HepG2 (cell line): Measurements from ENCODE around the gene MAPK14. TPM values are rescaled to one million over a fixed set of nuclear protein-coding genes. Genes with fewer than 3 reads are reported as not detected.

Source experiments
- ARID2 ChIP-seq: sonication (generic); formaldehyde crosslinking; IDR thresholded peaks from 2 replicates; pipeline ENCODE4 v1.8.1; 2022; ENCODE audit warnings: mild to moderate bottlenecking, missing genetic modification reagents, borderline replicate concordance
- HNF4G ChIP-seq, 2 experiments: sonication (generic) in 1 of 2; formaldehyde crosslinking in 1 of 2; IDR thresholded peaks; 2 replicates each; pipeline versions ENCODE4 v1.4.0 to v1.6.1; 2011 to 2020; ENCODE audit warnings: borderline replicate concordance in 2 of 2, low read depth in 2 of 2, mild to moderate bottlenecking in 2 of 2, low read length in 1 of 2, missing genetic modification reagents in 1 of 2, moderate library complexity in 1 of 2
- NR1H2 ChIP-seq: sonication (generic); formaldehyde crosslinking; IDR thresholded peaks from 2 replicates; pipeline ENCODE4 v1.8.1; 2022; ENCODE audit warnings: low read depth, missing genetic modification reagents, borderline replicate concordance
- TBX2 ChIP-seq: sonication (generic); formaldehyde crosslinking; IDR thresholded peaks from 2 replicates; pipeline ENCODE4 v1.5.0; 2020; ENCODE audit warnings: missing genetic modification reagents, mild to moderate bottlenecking, borderline replicate concordance
- ZMYM3 ChIP-seq: sonication (generic); formaldehyde crosslinking; IDR thresholded peaks from 2 replicates; pipeline ENCODE4 v1.5.1; 2020; ENCODE audit warnings: mild to moderate bottlenecking, missing genetic modification reagents
- ZNF124 ChIP-seq: sonication (generic); formaldehyde crosslinking; IDR thresholded peaks from 2 replicates; pipeline ENCODE4 v1.4.0; 2020; ENCODE audit warnings: missing genetic modification reagents
- ZSCAN9 ChIP-seq: IDR thresholded peaks from 2 replicates; pipeline ENCODE4 v1.6.1; 2016; ENCODE audit warnings: borderline replicate concordance
- polyA plus RNA-seq, 8 experiments: library from polyadenylated mRNA; depleted of rRNA in 3 of 8; stranded (reverse) in 7 of 8; unstranded in 1 of 8; fragments of >200 nt; fragmentation: Illumina TruSeq in 4 of 8; extraction: Trizol in 4 of 8; gene quantifications; 2 replicates each; pipeline versions ENCODE4 v1.2.1 to v1.2.3, GENCODE V29; 2011 to 2016; ENCODE audit warnings: low read depth in 4 of 8, missing spikeins in 1 of 8, mixed read lengths in 1 of 8; ENCODE audit not compliant: insufficient read depth in 1 of 8
- total RNA-seq, 5 experiments: library from RNA; depleted of rRNA; stranded (reverse); fragments of >200 nt; fragmentation: Illumina TruSeq; extraction: Trizol; gene quantifications; 2 replicates each; pipeline ENCODE4 v1.2.3, GENCODE V29; 2016; ENCODE audit warnings: low read depth in 1 of 5
- TF ChIP-seq, protein P1 (sequence below): IDR thresholded peaks from 2 replicates; pipeline ENCODE4 v1.6.1; 2018; ENCODE audit warnings: missing genetic modification reagents, mild to moderate bottlenecking, missing compliant biosample characterization
- TF ChIP-seq, protein P2 (sequence below): sonication (generic); formaldehyde crosslinking; IDR thresholded peaks from 2 replicates; pipeline ENCODE4 v1.5.1; 2020; ENCODE audit warnings: mild to moderate bottlenecking, missing genetic modification reagents, moderate library complexity
- TF ChIP-seq, protein P3 (sequence below): sonication (generic); formaldehyde crosslinking; IDR thresholded peaks from 2 replicates; pipeline ENCODE4 v1.4.0; 2020; ENCODE audit warnings: missing genetic modification reagents, borderline replicate concordance
- TF ChIP-seq, protein P4 (sequence below): sonication (generic); formaldehyde crosslinking; IDR thresholded peaks from 2 replicates; pipeline ENCODE4 v1.4.0; 2020; ENCODE audit warnings: missing genetic modification reagents, borderline replicate concordance
- TF ChIP-seq, protein P5 (sequence below): sonication (generic); formaldehyde crosslinking; IDR thresholded peaks from 2 replicates; pipeline ENCODE4 v1.4.0; 2020; ENCODE audit warnings: missing genetic modification reagents, borderline replicate concordance

MAPK14 gene
- total and polyA plus RNA-seq, 2 of the 13 experiments (the other 11 are each of a cell fraction or from before 2014, with no cell fraction given), result 66.3 to 67.3 TPM

DNA sequence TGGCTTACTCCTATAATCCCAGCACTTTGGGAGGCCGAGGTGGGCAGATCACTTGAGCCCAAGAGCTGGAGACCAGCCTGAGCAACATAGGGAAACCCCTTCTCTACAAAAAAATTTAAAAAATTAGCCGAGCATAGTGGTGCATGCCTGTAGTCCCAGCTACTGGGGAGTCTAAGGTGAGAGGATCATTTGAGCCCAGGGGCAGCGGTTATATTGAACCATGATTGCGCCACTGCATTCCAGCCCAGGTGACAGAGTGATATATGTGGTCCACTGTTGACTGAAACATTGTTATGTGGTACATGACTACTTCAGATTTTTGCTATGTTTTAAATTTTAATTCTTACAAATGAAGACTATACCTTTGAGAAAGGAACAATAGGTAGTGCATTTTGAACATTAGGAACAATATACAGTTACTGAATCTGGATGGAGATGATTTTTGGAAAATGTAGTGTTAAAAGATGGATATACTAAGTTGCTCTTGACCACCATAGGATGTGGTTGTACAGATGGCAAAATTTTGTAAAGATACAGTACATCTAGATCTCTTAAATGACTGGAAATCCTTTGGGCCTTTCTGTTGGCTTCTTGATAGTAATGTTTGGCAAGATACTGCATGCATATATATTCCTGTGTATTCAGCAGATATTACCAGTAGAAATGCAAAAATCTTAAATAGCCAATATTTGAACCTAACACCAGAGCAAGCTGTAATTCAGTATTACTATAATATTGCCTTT, 35.9 kb downstream of the MAPK14 start (continued):
- TF ChIP-seq, protein P1, sequence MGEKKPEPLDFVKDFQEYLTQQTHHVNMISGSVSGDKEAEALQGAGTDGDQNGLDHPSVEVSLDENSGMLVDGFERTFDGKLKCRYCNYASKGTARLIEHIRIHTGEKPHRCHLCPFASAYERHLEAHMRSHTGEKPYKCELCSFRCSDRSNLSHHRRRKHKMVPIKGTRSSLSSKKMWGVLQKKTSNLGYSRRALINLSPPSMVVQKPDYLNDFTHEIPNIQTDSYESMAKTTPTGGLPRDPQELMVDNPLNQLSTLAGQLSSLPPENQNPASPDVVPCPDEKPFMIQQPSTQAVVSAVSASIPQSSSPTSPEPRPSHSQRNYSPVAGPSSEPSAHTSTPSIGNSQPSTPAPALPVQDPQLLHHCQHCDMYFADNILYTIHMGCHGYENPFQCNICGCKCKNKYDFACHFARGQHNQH (CRISPR knock-in tag), result peak; percentile 69; the same call in 1 of the 2 replicates
- TF ChIP-seq ARID2 (CRISPR knock-in tag) (no peak), TBX2 (CRISPR knock-in tag) (peak; percentile 77; the same call in 1 of the 2 replicates), ZSCAN9 (CRISPR knock-in tag) (peak; percentile 72; the same call in 1 of the 2 replicates), HNF4G (IDR thresholded peaks at IDR 0.05; ENCODE audit: borderline replicate concordance, low read depth, low read length) (peak; percentile 83), HNF4G (CRISPR knock-in tag; IDR thresholded peaks at IDR 0.05; ENCODE audit: borderline replicate concordance, low read depth) (peak; percentile 42; the same call in 1 of the 2 replicates), ZNF124 (peak; percentile 87; the same call in 1 of the 2 replicates), ZMYM3 (CRISPR knock-in tag) (peak; percentile 64; the same call in 1 of the 2 replicates), NR1H2 (CRISPR knock-in tag) (no peak)
- TF ChIP-seq, protein P2, sequence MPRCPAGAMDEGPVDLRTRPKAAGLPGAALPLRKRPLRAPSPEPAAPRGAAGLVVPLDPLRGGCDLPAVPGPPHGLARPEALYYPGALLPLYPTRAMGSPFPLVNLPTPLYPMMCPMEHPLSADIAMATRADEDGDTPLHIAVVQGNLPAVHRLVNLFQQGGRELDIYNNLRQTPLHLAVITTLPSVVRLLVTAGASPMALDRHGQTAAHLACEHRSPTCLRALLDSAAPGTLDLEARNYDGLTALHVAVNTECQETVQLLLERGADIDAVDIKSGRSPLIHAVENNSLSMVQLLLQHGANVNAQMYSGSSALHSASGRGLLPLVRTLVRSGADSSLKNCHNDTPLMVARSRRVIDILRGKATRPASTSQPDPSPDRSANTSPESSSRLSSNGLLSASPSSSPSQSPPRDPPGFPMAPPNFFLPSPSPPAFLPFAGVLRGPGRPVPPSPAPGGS (CRISPR knock-in tag), result no peak
- TF ChIP-seq, protein P3, sequence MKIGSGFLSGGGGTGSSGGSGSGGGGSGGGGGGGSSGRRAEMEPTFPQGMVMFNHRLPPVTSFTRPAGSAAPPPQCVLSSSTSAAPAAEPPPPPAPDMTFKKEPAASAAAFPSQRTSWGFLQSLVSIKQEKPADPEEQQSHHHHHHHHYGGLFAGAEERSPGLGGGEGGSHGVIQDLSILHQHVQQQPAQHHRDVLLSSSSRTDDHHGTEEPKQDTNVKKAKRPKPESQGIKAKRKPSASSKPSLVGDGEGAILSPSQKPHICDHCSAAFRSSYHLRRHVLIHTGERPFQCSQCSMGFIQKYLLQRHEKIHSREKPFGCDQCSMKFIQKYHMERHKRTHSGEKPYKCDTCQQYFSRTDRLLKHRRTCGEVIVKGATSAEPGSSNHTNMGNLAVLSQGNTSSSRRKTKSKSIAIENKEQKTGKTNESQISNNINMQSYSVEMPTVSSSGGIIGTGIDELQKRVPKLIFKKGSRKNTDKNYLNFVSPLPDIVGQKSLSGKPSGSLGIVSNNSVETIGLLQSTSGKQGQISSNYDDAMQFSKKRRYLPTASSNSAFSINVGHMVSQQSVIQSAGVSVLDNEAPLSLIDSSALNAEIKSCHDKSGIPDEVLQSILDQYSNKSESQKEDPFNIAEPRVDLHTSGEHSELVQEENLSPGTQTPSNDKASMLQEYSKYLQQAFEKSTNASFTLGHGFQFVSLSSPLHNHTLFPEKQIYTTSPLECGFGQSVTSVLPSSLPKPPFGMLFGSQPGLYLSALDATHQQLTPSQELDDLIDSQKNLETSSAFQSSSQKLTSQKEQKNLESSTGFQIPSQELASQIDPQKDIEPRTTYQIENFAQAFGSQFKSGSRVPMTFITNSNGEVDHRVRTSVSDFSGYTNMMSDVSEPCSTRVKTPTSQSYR (CRISPR knock-in tag), result peak; percentile 26; the same call in 1 of the 2 replicates
- TF ChIP-seq, protein P4, sequence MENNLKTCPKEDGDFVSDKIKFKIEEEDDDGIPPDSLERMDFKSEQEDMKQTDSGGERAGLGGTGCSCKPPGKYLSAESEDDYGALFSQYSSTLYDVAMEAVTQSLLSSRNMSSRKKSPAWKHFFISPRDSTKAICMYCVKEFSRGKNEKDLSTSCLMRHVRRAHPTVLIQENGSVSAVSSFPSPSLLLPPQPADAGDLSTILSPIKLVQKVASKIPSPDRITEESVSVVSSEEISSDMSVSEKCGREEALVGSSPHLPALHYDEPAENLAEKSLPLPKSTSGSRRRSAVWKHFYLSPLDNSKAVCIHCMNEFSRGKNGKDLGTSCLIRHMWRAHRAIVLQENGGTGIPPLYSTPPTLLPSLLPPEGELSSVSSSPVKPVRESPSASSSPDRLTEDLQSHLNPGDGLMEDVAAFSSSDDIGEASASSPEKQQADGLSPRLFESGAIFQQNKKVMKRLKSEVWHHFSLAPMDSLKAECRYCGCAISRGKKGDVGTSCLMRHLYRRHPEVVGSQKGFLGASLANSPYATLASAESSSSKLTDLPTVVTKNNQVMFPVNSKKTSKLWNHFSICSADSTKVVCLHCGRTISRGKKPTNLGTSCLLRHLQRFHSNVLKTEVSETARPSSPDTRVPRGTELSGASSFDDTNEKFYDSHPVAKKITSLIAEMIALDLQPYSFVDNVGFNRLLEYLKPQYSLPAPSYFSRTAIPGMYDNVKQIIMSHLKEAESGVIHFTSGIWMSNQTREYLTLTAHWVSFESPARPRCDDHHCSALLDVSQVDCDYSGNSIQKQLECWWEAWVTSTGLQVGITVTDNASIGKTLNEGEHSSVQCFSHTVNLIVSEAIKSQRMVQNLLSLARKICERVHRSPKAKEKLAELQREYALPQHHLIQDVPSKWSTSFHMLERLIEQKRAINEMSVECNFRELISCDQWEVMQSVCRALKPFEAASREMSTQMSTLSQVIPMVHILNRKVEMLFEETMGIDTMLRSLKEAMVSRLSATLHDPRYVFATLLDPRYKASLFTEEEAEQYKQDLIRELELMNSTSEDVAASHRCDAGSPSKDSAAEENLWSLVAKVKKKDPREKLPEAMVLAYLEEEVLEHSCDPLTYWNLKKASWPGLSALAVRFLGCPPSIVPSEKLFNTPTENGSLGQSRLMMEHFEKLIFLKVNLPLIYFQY (CRISPR knock-in tag), result no peak
- TF ChIP-seq, protein P5, sequence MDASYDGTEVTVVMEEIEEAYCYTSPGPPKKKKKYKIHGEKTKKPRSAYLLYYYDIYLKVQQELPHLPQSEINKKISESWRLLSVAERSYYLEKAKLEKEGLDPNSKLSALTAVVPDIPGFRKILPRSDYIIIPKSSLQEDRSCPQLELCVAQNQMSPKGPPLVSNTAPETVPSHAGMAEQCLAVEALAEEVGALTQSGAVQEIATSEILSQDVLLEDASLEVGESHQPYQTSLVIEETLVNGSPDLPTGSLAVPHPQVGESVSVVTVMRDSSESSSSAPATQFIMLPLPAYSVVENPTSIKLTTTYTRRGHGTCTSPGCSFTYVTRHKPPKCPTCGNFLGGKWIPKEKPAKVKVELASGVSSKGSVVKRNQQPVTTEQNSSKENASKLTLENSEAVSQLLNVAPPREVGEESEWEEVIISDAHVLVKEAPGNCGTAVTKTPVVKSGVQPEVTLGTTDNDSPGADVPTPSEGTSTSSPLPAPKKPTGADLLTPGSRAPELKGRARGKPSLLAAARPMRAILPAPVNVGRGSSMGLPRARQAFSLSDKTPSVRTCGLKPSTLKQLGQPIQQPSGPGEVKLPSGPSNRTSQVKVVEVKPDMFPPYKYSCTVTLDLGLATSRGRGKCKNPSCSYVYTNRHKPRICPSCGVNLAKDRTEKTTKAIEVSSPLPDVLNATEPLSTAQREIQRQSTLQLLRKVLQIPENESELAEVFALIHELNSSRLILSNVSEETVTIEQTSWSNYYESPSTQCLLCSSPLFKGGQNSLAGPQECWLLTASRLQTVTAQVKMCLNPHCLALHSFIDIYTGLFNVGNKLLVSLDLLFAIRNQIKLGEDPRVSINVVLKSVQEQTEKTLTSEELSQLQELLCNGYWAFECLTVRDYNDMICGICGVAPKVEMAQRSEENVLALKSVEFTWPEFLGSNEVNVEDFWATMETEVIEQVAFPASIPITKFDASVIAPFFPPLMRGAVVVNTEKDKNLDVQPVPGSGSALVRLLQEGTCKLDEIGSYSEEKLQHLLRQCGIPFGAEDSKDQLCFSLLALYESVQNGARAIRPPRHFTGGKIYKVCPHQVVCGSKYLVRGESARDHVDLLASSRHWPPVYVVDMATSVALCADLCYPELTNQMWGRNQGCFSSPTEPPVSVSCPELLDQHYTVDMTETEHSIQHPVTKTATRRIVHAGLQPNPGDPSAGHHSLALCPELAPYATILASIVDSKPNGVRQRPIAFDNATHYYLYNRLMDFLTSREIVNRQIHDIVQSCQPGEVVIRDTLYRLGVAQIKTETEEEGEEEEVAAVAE (CRISPR knock-in tag), result 0 out of 2 replicates have a peak, but pooled peaks have one; percentile 32
